ENCODE results near the gene ZNF793.
A peak's percentile ranks its signal among the peaks of the same experiment; 100 is the strongest.

ZNF793 gene

DNA sequence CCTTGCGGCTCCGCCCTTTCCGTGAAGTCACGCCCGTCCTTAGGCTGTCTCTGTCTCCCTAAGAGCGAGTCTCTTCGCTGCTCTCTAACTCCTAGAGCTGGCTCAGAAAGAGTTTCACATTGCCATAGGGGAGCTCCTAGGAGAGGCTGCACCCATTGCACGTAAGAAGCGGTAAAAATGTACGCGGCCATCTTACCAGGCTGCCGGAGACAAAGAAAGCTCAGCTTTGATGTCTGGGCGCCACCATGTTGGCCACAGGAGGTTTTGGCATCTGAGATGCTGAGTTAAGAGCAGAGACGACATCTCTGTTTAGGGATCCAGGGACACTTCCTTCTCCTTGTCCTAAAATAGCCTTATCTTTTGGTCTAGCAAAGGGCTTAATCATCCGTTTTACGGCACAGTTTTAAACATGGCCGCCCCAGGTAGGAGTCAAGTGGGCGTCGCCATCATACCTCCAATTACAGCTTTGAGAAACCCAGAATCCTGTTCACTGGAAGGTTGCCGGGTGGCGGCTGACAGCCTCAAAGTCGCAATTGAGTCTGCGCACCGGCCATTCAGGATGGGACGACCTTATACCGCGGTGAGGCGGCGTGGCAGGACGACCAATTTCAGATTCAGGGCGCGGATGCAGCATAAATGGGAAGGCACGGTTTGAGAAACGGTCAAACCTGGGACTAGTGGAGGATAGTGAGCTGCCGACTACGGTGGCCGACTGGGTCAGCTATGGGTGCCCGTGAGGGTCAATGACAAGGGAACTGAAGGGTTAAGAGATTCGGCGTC is at the start of gene ZNF793:
ZNF793 (plus strand) TSS at position 553 of the 780 bp plus-strand sequence. CDS start 16,501 bp downstream, outside the sequence.
- DNase-seq (ENCODE audit: low spot score) = peak; percentile 78

DNA sequence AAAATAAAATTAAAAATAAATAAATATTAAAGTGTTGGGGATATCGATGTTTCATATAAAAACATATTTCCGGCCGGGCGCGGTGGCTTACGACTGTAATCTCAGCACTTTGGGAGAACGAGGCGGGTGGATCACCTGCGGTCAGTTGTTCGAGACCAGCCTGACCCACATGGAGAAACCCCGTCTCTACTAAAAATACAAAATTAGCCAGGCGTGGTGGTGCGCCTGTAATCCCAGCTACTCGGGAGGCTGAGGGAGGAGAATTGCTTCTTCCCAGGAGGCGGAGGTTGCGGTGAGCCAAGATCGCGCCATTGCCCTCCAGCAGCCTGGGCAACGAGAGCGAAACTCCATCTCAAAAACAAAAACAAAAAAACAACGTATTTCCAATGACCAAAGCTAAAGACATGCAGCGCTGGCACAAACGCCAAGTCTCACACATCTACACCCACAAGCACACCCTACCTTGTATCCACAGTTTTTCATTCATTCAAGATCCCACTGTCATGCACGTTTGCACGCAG is 40.4 kb upstream of the ZNF793 start:
- DNase-seq (ENCODE audit: low spot score) = no peak

DNA sequence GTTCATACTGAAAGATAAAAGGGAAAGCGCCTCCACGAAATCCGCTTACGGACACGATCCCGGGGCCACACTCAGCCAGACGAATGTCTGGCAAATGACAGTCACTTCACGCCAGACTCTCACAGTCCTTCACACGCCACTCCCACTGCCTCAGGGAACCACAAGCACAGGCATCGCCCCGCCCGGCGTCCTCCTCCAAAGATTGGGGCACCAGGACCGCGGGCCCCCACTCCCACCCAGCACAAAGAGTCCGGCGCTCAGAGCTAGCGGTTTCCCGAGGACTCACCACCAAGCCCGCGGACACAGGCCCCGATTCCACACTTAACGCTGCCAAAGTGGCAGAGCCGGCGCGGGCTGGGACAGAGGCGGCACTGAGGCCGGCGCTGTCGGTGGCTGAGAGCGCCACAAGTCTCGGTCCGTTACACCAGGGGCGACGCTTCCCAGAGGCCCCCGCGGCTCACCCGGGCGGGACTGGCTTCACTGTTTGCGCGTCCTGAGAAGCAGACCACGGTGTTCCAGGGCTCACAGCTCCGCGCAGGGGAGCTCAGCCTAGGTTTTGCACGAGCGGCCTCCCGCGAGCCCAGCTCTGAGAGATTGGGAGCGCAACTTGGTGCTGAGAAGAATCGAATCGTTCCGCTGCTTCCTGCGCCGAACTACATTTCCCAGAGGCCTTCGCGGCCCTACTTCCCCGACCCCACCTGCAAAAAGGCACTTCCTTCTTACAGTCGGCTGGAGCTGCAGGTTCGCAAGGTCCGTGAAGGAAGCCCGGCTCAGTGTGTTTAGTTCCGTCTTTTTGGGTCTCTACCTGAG is 39.7 kb upstream of the ZNF793 start, which contains the start of gene ZNF569:
ZNF569 (minus strand) TSS at position 647 of the 810 bp plus-strand sequence. CDS start 22,523 bp downstream, outside the sequence.
- peak; percentile 80 for DNase-seq (ENCODE audit: low spot score)

DNA sequence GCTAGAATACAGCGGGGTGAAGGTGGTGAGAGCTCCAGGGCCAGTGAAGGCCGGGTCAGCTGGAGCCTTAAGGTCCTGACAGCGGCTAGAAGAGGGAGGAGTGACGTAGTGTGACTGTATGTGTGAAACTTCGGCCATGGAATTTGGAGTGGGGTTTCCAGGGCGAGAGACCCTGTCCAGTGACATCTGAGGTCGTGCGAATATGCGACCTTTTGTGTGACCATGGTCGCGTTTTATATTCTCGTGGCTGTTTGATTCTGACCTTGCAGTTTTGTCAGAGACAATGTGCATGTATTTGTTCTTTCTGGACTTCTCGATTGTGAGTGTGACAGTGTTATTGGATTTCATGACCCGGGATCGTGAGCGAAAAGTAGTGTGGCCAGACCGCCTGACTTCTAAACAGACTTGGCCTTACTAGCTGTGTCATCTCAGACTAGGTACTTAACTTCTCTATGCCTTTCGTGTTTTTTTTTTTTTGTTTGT is 39.1 kb upstream of the ZNF793 start:
- DNase-seq (ENCODE audit: low spot score) = no peak

DNA sequence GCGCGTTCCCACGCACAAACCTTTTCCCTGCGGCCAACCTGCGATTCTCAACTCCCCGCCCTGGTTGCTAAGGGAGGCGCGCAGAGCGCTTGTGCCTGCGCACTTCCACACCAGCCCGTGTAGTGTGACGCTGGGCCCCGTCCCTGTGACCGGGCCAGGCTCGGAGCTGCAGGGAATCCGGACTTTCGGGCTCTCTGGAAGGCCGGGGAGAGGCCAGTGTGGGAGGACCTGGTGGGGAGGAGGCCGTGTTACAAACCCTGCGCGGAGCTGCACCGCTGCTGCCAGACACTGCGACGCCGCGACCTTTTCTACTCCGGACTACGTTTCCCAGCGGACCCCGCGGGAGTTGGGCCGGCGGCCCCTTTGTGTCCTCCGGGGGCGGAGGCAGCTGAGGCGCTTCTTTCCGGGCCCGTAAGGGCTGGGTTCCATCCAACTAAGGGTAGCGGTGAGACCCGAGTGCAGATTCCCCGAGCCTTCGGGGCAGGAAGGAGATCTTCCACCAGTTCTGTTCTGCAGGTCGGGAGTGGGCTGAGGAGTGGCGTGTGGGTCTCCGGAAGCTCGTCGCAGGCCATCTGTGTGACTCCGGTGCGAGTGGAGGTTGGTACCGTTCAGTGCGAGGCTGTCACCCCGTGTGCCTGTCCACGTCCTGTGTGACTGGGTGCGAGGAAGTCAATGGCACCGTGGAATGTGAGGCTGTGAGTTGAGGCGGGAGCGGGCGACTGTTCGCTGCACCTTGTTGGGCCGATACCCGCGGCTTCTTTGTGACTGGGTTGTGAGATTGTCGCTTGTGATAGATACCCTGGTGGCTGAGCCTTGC is 37.6 kb upstream of the ZNF793 start, which contains the start of gene ZNF570:
ZNF570 (plus strand) TSS at position 396 of the 817 bp plus-strand sequence. CDS start 999 bp downstream, outside the sequence.
- peak; percentile 82 for DNase-seq (ENCODE audit: low spot score)

DNA sequence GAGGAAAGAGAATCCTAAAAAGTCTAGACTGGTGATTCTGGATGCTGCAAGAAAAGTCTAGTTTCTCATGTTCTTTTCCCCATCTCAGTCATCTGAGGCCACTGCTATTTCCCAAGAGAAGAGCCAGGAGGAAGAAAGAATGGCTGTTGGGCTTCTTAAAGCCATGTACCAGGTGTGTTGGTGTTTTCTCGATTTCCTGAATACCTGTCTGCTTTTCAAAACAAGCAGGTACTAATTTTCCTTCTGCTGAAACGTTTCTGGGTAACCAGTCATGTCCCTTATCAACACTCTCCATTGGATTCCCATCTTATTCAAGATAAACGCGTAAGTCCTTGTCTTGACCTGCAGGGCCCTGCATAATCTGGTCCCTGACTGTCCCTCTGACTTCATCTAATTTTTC is 36.5 kb upstream of the ZNF793 start:
- DNase-seq (ENCODE audit: low spot score) = no peak

DNA sequence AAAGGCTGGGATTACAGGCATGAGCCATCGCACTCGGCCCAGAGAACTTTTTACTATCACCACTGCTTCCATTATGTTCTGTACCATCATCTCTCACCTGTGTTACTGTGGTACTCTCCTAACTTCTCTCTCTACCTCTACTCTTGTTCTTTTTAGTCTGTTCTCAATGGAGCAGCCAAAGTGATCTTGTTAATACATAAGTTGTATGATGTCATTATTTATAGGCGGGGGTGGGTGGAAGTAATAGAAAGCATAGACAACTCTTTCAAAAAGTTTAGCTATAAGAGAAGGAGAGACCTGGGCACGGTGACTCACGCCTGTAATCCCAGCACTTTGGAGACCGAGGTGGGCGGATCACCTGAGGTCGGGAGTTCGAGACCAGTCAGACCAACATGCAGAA is 34.6 kb upstream of the ZNF793 start:
- DNase-seq (ENCODE audit: low spot score) = no peak

DNA sequence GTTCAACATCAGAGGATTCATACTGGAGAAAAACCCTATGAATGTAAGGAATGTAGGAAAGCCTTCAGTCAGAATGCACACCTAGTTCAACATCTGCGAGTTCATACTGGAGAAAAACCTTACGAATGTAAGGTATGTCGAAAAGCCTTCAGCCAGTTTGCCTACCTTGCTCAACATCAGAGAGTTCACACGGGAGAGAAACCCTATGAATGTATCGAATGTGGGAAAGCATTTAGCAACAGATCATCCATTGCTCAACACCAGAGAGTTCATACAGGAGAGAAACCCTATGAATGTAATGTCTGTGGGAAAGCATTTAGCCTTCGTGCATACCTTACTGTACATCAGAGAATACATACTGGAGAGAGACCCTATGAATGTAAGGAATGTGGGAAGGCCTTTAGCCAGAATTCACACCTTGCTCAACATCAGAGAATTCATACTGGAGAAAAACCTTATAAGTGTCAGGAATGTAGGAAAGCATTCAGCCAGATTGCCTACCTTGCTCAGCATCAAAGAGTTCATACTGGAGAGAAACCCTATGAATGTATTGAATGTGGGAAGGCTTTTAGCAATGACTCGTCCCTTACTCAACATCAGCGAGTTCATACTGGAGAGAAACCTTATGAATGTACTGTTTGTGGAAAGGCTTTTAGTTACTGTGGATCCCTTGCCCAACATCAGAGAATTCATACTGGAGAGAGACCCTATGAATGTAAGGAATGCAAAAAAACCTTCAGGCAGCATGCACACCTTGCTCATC is 22.2 kb upstream of the ZNF793 start:
- DNase-seq (ENCODE audit: low spot score) = no peak

DNA sequence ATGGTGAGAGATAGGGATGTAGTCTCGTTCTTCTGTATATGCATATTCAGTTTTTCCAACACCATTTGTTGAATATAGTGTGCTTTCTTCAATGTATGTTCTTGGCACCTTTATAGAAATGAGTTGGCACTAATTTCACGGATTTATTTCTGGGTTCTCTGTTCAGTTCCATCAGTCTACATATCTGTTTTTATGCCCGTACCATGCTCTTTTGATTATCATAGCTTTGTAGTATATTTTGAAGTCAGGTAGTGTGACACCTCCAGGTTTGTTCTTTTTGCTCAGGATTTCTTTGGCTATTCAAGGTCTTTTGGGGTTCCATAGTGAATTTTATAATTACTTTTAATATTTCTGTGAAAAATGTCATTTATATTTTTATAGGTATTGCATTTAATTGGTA is 14.5 kb upstream of the ZNF793 start:
- no peak for DNase-seq (ENCODE audit: low spot score)

DNA sequence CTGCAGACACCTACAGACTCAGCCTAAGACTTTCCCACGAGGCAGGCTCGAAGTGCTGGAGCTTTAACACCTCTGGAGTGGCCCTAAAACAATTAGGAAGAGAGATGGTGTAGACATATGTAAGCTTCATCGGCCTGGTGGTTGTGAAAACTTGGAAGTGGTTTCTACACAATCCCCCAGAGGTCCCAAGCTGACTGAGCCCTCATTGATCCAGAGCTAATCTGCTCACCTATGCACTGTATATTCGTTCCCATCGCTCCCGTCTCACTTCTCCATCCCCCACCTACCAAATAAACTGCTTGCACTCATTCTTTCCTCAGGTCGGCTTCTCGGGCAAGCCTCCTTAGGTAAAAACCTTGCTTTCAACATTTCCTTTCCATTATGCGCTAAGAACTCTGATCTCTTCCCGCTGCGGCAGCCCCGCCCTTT is 767 bp upstream of the ZNF793 start:
- DNase-seq (ENCODE audit: low spot score) = no peak

DNA sequence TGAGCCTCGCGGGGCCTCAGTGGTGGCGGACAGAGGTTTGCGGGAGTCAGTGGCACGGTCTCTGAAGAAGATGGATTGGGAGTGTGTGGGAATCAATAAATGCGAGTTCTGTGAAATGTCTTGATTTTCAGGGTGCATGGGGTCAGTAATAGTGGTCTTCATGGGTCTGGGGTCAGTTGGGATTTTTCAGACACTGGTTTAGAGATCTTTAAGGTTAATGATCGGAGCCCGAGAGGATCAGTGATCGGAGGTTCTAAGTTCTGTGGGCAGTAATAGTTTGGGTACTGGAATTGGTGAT is 377 bp downstream of the ZNF793 start:
- no peak for DNase-seq (ENCODE audit: low spot score)

DNA sequence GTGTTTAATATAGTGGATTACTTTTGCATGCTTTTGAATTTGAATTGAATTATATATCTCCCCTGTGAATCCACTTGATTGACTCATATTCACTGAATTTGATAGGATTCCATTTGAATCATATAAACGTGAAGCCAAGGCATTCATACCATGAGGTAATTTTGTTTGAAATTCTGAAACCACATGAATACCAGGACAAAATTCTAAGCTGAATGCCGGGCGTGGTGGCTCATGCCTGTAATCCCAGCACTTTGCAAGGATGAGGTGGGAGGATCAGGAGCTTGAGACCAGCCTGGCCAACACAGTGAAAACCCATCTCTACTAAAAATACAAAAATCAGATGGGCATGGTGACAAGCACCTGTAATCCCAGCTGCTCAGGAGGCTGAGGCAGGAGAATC is 4.4 kb downstream of the ZNF793 start:
- no peak for DNase-seq (ENCODE audit: low spot score)

DNA sequence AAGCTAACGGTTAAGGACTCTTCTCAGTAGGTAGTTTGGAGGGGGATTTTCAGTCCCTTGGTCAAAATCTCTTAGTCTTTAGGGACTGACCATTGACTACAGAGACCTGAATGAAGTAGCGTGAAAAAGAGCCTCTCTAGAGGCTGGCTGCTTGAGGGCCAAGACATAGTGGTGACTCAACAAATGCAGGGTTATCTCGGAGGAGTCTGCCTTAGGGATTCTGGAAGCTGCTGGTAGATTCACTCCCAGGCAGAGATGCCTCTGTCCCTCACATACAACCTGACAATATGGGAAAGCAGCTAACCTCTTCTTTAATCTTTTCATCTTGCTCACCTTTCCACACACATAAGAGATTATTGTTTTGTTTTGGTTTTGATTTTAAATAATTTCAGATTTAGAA is 5.1 kb downstream of the ZNF793 start:
- no peak for DNase-seq (ENCODE audit: low spot score)

DNA sequence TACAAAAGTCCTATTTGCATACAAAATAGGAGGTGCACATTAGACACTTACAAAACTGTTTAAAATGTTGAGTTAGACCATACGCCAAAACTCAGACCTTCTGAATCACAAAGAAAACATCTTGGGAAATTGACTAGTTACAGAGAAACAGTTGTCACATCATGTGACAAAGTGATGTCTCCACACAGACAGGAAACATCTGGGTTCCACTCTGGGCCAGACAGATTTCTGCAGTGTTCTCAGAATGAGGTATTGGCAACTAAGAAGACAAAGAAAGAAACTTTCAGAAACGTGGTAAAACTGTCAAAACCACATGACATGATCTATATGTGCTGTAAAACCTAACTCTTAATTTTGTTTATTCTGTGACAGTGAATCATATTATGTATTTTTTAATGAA is 6.7 kb downstream of the ZNF793 start:
- no peak for DNase-seq (ENCODE audit: low spot score)

DNA sequence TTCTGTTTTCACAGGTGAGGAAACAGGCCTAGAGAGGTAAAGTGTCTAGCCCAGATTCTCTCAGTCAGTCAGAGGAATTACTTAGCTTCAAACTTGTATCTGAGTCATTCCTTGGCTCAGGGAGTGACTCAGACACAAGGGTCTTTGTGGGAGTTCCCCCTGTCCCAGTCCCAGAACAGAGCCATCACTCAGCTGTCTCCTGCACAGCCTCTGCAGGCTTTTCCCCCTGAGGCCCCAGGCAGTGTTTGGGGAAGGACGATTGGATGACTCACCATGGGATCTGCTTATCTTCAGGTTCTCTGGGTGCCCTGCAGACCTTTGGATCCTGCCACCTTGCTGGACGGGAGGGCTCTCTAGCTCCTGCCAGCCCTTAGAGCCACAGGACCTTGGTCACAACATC is 13.2 kb downstream of the ZNF793 start:
- no peak for DNase-seq (ENCODE audit: low spot score)

DNA sequence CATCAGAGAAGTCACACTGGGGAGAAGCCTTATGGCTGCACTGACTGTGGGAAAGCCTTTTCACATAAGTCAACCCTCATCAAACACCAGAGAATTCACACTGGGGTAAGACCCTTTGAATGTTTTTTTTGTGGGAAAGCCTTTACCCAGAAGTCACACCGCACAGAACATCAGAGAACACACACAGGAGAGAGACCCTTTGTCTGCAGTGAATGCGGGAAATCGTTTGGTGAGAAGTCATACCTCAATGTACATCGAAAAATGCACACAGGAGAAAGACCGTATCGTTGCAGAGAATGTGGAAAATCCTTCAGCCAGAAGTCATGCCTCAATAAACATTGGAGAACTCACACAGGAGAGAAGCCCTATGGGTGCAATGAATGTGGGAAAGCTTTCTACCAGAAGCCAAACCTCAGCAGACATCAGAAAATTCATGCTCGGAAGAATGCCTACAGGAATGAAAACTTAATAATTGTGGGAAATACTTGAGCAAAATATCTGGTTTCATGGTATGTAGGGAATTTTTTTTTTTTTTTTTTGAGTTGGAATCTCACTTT is 30.7 kb downstream of the ZNF793 start:
- no peak for DNase-seq (ENCODE audit: low spot score)

DNA sequence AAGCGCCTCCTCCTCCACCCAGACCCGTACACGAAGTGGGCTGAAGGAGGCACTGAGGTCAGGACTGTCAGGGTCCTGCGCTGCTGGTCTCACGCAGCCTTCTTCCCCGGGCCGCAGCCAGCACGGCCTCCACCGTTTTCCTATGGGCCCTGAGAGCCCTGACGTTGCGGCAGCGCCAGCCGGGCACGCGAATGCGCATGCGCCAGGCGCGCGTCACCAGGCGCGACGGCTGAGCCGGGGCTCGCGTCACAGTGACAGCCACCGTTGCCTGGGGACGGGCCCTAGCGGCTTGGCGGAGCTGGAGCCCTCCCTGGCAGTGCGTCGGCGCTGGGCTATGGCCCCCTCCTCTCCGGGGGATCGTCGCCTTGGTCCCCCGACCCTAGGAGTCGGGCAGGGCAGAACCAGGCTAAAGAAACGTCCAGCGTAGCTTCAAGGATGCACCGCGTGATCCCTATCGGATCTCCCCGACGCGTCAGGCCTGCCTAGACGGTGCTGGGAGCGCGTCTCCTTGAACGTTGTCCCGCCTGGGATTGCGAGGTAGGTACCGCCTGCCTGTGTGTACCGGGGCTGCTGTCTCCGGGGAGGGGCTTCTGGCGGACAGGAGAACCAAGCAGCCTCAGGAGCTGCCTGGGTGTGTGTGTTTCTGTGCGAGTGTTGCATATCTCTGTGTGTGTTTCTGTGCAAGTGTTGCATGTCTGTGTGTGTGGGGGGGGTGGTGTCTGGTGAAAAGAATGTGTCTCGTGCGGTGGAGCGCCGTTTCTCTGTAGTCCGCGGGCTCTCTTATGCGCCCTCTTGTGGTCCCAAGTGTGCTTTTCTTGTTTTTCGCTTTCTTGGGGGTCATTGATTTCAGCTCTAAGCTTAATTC is 44.6 kb downstream of the ZNF793 start:
- DNase-seq (ENCODE audit: low spot score) = peak; percentile 83

DNA sequence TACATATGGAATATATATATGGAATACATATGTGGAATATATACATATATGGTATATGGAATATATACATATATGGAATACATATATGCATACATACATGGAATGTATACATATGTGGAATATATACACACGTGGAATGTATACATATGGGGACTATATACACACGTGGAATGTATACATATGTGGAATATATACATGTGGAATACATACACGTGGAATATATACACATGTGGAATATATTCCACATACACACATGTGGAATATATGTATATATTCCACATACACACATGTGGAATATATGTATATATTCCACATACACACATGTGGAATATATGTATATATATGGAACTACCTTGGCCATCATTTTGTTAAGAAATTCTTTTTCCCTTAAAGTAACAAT is 56.8 kb downstream of the ZNF793 start:
- no peak for DNase-seq (ENCODE audit: low spot score)

DNA sequence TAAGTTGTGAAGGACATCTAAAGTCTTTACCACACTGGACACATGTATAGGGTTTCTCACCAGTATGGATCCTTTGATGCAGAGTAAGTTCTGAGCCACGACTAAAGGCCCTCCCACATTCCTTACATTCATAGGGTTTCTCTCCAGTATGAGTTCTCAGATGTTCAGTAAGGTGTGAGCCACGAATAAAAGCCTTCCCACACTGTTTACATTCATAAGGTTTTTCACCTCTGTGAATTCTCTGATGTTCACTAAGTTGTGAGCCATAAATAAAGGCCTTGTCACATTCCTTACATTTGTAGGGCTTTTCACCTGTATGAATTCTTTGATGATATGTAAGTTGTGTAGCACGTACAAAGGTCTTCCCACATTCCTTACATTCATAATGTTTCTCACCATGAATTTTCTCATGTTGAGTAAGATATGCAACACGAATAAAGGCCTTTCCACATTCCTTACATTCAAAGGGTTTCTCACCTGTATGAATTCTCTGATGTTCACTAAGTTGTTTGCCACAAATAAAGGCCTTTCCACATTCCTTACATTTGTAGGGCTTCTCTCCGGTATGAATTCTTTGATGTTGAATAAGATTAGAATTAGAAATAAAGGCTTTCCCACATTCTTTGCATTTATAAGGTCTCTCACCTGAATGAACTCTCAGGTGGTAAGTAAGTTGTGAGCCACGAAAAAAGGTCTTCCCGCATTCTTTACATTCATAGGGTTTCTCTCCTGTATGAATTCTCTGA is 58.1 kb downstream of the ZNF793 start:
- DNase-seq (ENCODE audit: low spot score) = no peak
